ENCODE data around the gene FAM234B.

DNA sequence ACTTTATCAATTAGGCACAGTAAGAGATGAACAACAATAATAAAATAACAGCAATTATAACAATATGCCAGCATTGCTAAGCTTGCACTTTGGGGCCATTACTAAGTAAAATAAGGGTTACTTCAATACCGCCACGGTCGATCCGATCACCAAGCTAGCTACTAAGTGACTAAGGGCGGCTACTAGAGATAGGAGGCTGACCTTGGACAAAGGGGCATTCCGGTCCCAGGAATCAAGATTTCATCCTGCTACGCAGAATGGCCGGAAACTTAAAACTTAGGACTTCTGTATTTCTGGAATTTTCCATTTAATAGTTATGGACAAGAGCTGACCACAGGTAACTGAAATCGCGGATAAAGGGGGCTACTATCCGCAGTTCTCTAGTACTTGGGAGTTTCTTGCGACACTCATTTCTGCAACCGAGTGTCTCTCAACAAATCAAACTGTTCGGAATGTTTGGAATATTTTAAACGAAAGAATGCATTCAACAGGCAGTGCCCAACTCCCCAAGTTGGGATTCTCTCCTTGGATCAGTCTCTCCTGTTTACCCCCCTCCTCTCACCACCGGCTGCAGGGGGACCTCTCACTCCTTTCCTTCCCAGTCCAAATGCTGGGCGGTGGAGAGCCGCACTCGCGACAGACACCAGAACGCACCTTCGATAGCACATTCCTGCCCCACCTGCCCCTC lies 44.8 kb upstream of the FAM234B start:
- TF ChIP-seq, protein P1, sequence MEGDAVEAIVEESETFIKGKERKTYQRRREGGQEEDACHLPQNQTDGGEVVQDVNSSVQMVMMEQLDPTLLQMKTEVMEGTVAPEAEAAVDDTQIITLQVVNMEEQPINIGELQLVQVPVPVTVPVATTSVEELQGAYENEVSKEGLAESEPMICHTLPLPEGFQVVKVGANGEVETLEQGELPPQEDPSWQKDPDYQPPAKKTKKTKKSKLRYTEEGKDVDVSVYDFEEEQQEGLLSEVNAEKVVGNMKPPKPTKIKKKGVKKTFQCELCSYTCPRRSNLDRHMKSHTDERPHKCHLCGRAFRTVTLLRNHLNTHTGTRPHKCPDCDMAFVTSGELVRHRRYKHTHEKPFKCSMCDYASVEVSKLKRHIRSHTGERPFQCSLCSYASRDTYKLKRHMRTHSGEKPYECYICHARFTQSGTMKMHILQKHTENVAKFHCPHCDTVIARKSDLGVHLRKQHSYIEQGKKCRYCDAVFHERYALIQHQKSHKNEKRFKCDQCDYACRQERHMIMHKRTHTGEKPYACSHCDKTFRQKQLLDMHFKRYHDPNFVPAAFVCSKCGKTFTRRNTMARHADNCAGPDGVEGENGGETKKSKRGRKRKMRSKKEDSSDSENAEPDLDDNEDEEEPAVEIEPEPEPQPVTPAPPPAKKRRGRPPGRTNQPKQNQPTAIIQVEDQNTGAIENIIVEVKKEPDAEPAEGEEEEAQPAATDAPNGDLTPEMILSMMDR (IDR thresholded peaks at IDR 0.05), result peak in 1 of 3 donors; percentile 11
- TF ChIP-seq POLR2AphosphoS5 (IDR thresholded peaks at IDR 0.05), result peak in 1 of 3 donors; percentile 32
- no peak for TF ChIP-seq POLR2A (IDR thresholded peaks at IDR 0.05)
